Measurements from ENCODE around the gene DKC1. TPM values are rescaled to one million over a fixed set of nuclear protein-coding genes. Genes with fewer than 3 reads are reported as not detected.
"Not testable (repeated sequence)": the region's sequence is repeated elsewhere in the genome, so short reads cannot be mapped to it uniquely, and the experiment has no call there.

Gene DKC1
- total RNA-seq, 1 experiment from 2014 or later, result 107 TPM

DNA sequence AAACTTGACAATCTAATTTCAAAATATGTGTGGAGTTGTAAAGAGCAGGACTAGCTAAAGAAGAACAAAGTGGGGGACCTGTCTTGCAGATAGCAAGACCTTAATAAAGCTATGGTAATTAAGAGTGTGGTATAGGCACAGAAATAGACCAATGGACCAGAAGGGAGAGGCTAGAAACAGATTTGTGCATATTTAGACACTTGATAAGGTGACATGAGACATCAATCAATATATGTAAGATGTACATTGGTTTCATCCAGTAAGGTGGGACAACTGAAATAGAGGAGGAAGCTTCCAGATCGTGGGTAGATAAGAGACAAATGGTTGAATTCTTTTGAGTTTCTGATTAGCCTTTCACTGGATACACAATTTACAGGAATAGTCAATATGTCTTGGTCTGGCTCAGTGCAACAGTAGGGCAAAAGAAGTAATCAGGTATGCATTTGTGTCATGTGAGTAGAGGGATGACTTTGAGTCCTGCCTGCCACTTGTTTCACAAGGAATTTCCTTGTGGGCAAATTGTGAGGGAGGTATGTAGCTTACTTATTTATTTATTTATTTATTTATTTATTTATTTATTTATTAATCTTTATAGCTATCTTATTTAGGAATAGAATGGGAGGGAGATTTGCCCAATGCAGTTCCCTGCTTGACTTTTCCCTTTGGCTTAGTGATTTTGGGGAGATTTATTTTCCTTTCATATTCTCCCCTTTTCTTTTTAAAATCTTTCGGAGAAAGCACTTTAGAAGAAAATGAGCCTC is 49.9 kb downstream of the DKC1 start:
- Mint-ChIP-seq H3K4me3 (ENCODE audit: unreplicated experiment) (no peak overlapping the region), H3K4me1 (ENCODE audit: low read depth, unreplicated experiment) (no peaks in the 10 kb centered on the region), H3K36me3 (ENCODE audit: insufficient read depth, unreplicated experiment) (no peaks in the 10 kb centered on the region), H3K27me3 (ENCODE audit: insufficient read depth, unreplicated experiment) (no peaks in the 10 kb centered on the region), H3K9me3 (ENCODE audit: unreplicated experiment) (peaks cover 7% of the 10 kb centered on the region), H3K27ac (ENCODE audit: unreplicated experiment) (no peak overlapping the region)
- TF ChIP-seq, protein P1, sequence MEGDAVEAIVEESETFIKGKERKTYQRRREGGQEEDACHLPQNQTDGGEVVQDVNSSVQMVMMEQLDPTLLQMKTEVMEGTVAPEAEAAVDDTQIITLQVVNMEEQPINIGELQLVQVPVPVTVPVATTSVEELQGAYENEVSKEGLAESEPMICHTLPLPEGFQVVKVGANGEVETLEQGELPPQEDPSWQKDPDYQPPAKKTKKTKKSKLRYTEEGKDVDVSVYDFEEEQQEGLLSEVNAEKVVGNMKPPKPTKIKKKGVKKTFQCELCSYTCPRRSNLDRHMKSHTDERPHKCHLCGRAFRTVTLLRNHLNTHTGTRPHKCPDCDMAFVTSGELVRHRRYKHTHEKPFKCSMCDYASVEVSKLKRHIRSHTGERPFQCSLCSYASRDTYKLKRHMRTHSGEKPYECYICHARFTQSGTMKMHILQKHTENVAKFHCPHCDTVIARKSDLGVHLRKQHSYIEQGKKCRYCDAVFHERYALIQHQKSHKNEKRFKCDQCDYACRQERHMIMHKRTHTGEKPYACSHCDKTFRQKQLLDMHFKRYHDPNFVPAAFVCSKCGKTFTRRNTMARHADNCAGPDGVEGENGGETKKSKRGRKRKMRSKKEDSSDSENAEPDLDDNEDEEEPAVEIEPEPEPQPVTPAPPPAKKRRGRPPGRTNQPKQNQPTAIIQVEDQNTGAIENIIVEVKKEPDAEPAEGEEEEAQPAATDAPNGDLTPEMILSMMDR (IDR thresholded peaks at IDR 0.05; ENCODE audit: insufficient read depth in 1 of 2, low read depth in 1 of 2, low read length in 1 of 2, severe bottlenecking in 1 of 2, unreplicated experiment in 1 of 2), result no peak
- POLR2A ChIA-PET, result no interaction called here
- Histone ChIP-seq H3K4me1 (no peaks in the 10 kb centered on the region), H3K9me3 (no peaks in the 10 kb centered on the region), H3K36me3 (ENCODE audit: control insufficient read depth, insufficient read depth, low read length) (no peaks in the 10 kb centered on the region), H3K27me3 (replicated peaks; ENCODE audit: control insufficient read depth, insufficient read depth, low read length) (no peaks in the 10 kb centered on the region), H3K4me3 (ENCODE audit: low read depth, low read length) (no peak overlapping the region)
- BruUV-seq (replicated peaks), result no TSS peak
- CTCF ChIA-PET, result no interaction called here
- intact Hi-C loops (cut with micrococcal nuclease; ENCODE audit: unreplicated experiment), result no loop called here
- DNase-seq, result no peak

DNA sequence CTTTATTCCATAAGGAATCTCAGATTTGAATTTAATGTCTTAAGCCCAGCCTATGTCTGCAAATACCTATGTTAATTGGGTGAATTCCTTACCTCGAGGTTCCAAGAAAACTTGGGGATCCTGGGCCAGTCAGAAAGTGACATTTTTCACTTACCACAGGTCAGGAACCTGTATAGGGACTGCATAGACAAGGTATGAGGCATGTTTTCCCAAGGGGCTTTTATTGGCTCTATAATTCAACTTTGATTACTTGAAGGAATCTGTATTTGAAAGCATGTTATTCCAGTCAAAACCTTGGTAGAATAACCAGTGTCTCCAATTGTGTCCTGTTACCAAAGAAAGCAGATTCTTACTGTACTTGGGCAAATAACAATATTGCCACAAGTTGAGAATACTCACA is 51.1 kb downstream of the DKC1 start:
- no peak overlapping the region for H3K27ac Mint-ChIP-seq (ENCODE audit: unreplicated experiment)
- Histone ChIP-seq H3K36me3 (ENCODE audit: control insufficient read depth, insufficient read depth, low read length) (no peaks in the 10 kb centered on the region), H3K4me3 (ENCODE audit: low read depth, low read length) (no peak overlapping the region), H3K4me1 (no peaks in the 10 kb centered on the region), H3K9me3 (no peaks in the 10 kb centered on the region), H3K27me3 (replicated peaks; ENCODE audit: control insufficient read depth, insufficient read depth, low read length) (no peaks in the 10 kb centered on the region)
- no peaks in the 10 kb centered on the region for H3K36me3 Mint-ChIP-seq (ENCODE audit: insufficient read depth, unreplicated experiment)
- intact Hi-C loops (cut with micrococcal nuclease; ENCODE audit: unreplicated experiment), result no loop called here
- TF ChIP-seq, protein P1 (IDR thresholded peaks at IDR 0.05; ENCODE audit: insufficient read depth in 1 of 2, low read depth in 1 of 2, low read length in 1 of 2, severe bottlenecking in 1 of 2, unreplicated experiment in 1 of 2), result no peak
- H3K27me3 Mint-ChIP-seq (ENCODE audit: insufficient read depth, unreplicated experiment), result no peaks in the 10 kb centered on the region
- no peaks in the 10 kb centered on the region for H3K4me1 Mint-ChIP-seq (ENCODE audit: low read depth, unreplicated experiment)
- H3K9me3 Mint-ChIP-seq (ENCODE audit: unreplicated experiment), result peaks cover 7% of the 10 kb centered on the region
- ChIA-PET CTCF (no interaction called here), POLR2A (no interaction called here)
- DNase-seq, result no peak
- no TSS peak for BruUV-seq (replicated peaks)
- no peak overlapping the region for H3K4me3 Mint-ChIP-seq (ENCODE audit: unreplicated experiment)

DNA sequence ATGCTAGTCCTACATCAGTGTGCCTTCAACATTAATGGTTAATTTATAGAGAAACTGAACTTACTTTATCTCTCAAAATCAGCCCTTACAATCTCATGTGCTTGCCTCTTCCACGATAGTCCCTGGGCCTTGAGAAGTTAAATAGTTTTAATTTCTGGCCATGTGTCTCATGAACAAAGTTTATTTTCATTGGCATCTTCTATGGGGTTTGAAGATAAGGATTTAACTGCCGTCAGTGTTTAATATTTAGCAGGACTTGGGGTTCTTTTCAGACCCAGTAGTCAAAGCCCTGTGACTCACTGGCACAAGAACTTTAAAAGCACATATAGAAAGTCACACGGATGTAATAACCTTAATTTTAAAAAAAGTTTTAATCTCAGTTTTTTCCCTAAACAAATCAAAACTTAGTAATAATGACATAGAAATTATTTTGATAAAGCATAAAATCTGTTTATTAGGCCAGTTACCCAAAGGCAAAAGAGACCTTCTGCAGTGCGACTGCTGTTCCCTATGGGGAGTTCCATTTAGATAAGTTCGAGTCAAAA is 52.7 kb downstream of the DKC1 start:
- Mint-ChIP-seq H3K27ac (ENCODE audit: unreplicated experiment) (no peak overlapping the region), H3K27me3 (ENCODE audit: insufficient read depth, unreplicated experiment) (no peaks in the 10 kb centered on the region), H3K4me1 (ENCODE audit: low read depth, unreplicated experiment) (no peaks in the 10 kb centered on the region), H3K4me3 (ENCODE audit: unreplicated experiment) (no peak overlapping the region), H3K9me3 (ENCODE audit: unreplicated experiment) (peaks cover 7% of the 10 kb centered on the region), H3K36me3 (ENCODE audit: insufficient read depth, unreplicated experiment) (no peaks in the 10 kb centered on the region)
- no peaks in the 10 kb centered on the region for H3K36me3 ChIP-seq (ENCODE audit: control insufficient read depth, insufficient read depth, low read length)
- intact Hi-C loops (cut with micrococcal nuclease; ENCODE audit: unreplicated experiment), result no loop called here
- ChIA-PET POLR2A (no interaction called here), CTCF (no interaction called here)
- H3K4me1 ChIP-seq, result no peaks in the 10 kb centered on the region
- TF ChIP-seq, protein P1 (IDR thresholded peaks at IDR 0.05; ENCODE audit: insufficient read depth in 1 of 2, low read depth in 1 of 2, low read length in 1 of 2, severe bottlenecking in 1 of 2, unreplicated experiment in 1 of 2), result no peak
- no peak for DNase-seq
- no peak overlapping the region for H3K4me3 ChIP-seq (ENCODE audit: low read depth, low read length)
- no peaks in the 10 kb centered on the region for H3K9me3 ChIP-seq
- no peaks in the 10 kb centered on the region for H3K27me3 ChIP-seq (replicated peaks; ENCODE audit: control insufficient read depth, insufficient read depth, low read length)
- no TSS peak for BruUV-seq (replicated peaks)

DNA sequence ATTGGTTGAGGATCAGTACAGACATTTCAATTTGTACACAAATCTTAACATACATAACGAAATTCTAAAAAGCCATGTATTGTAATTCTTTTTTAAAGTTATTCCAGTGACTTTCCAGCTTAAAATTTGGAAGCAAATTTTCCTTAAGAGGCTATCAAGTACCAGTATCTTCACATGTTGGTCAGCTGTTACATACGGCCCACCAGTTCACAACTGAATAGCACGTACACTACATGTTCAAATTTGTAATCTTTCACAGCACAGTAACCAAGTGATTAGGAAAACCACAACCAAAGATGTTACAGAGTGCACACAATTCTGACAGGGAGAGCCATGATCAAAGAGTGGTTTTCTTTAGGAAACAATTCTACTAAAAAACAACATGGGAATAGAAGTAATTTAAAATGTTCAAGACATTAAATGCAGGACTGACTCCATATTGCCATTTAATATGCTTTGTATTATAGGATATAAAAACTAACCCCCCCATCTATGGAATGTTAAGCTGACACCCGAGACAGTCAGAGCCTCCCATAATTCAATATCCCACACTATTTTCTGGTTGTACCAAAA is 53.7 kb downstream of the DKC1 start:
- H3K9me3 Mint-ChIP-seq (ENCODE audit: unreplicated experiment); POLR2A ChIA-PET; intact Hi-C loops (cut with micrococcal nuclease; ENCODE audit: unreplicated experiment): not testable (repeated sequence)

More for the DNA sequence above, 53.7 kb downstream of the DKC1 start:
- H3K4me3 Mint-ChIP-seq (ENCODE audit: unreplicated experiment); H3K36me3 ChIP-seq (ENCODE audit: control insufficient read depth, insufficient read depth, low read length); H3K4me1 ChIP-seq; H3K27ac Mint-ChIP-seq (ENCODE audit: unreplicated experiment); H3K27me3 ChIP-seq (replicated peaks; ENCODE audit: control insufficient read depth, insufficient read depth, low read length); H3K9me3 ChIP-seq; H3K4me3 ChIP-seq (ENCODE audit: low read depth, low read length); H3K4me1 Mint-ChIP-seq (ENCODE audit: low read depth, unreplicated experiment); H3K36me3 Mint-ChIP-seq (ENCODE audit: insufficient read depth, unreplicated experiment); BruUV-seq (replicated peaks); H3K27me3 Mint-ChIP-seq (ENCODE audit: insufficient read depth, unreplicated experiment); DNase-seq; CTCF ChIA-PET: not testable (repeated sequence)

Data from Caco-2 (cell line).